Upper lobe of right lung (tissue), 1 donor: ENCODE results near the gene RPS19BP1. TPM values are rescaled to one million over a fixed set of nuclear protein-coding genes. Genes with fewer than 3 reads are reported as not detected.

Experiments
- ATAC-seq: fragments of 200-7000 bp; cut with Tn5 transposase; one replicate; pipeline ENCODE4 v1.9.1; 2020; ENCODE audit warnings: mild to moderate bottlenecking, moderate library complexity
- DNase-seq: peaks from one replicate; pipeline ENCODE4 v3.0.0-alpha.2; 2020
- H3K27ac ChIP-seq: fragments of 200-600 bp; one replicate; pipeline ENCODE4 v1.8.0; 2022
- H3K27me3 ChIP-seq: fragments of 200-600 bp; one replicate; pipeline ENCODE4 v1.8.0; 2022; ENCODE audit warnings: mild to moderate bottlenecking
- H3K36me3 ChIP-seq: fragments of 200-600 bp; one replicate; pipeline ENCODE4 v1.8.0; 2022
- H3K4me1 ChIP-seq: fragments of 200-600 bp; one replicate; pipeline ENCODE4 v1.8.0; 2022
- H3K4me3 ChIP-seq: fragments of 200-600 bp; one replicate; pipeline ENCODE4 v1.8.0; 2022; ENCODE audit warnings: mild to moderate bottlenecking
- H3K9me3 ChIP-seq: fragments of 200-600 bp; one replicate; pipeline ENCODE4 v1.8.0; 2022
- CTCF ChIP-seq: fragments of 200-600 bp; IDR thresholded peaks from one replicate; pipeline ENCODE4 v1.8.0; 2022; ENCODE audit warnings: antibody characterized with exemption
- intact Hi-C: fragments of 100-400 bp; cut with DNase I; formaldehyde crosslinking; loops from one replicate; pipeline ENCODE4 v1.11.0; 2022
- total RNA-seq: library from RNA; stranded (reverse); fragmentation: NEBNext Ultra II Directional; extraction: Animal tissue kit (Norgen Biotek cat#: 25700); gene quantifications from one replicate; pipeline ENCODE4 v1.2.1, GENCODE V29; 2021
- donor health status: DM: no; HTN: yes; CAD: no; lungs with severe emphysema.

The RPS19BP1 gene
- total RNA-seq, 1 donor from 2014 or later = 72.5 TPM

GRCh38 chr22:39502109-39502788 lies 30.3 kb downstream of the RPS19BP1 start, which contains the start of gene MIEF1:
MIEF1 (plus strand) TSS chr22:39502290; CDS start chr22:39511295, 9,005 bp downstream.
- intact Hi-C loops = no loop called here
- no peak for TF ChIP-seq CTCF
- Histone ChIP-seq H3K4me3 (peak within 1 kb of the TSS; percentile 98), H3K27ac (peak within 1 kb of the TSS; percentile 85), H3K36me3 (peaks cover 34% of the 10 kb centered on the region), H3K27me3 (no peaks in the 10 kb centered on the region), H3K4me1 (peaks cover 31% of the 10 kb centered on the region), H3K9me3 (no peaks in the 10 kb centered on the region)
- DNase-seq (peak; percentile 99), ATAC-seq (peak; percentile 99)

GRCh38 chr22:39501644-39502108 lies 30.9 kb downstream of the RPS19BP1 start:
- peak overlapping the region; percentile 85 for H3K27ac ChIP-seq
- H3K27me3 ChIP-seq = no peaks in the 10 kb centered on the region
- peaks cover 32% of the 10 kb centered on the region for H3K4me1 ChIP-seq
- intact Hi-C loops = no loop called here
- no peaks in the 10 kb centered on the region for H3K9me3 ChIP-seq
- TF ChIP-seq CTCF = no peak
- ATAC-seq (no peak), DNase-seq (no peak)
- peak overlapping the region; percentile 98 for H3K4me3 ChIP-seq
- H3K36me3 ChIP-seq = peaks cover 29% of the 10 kb centered on the region

GRCh38 chr22:39500101-39500500 lies 32.4 kb downstream of the RPS19BP1 start:
- Histone ChIP-seq H3K4me3 (no peak overlapping the region), H3K4me1 (peaks cover 44% of the 10 kb centered on the region), H3K36me3 (peaks cover 14% of the 10 kb centered on the region), H3K27ac (no peak overlapping the region), H3K9me3 (no peaks in the 10 kb centered on the region), H3K27me3 (no peaks in the 10 kb centered on the region)
- DNase-seq (no peak), ATAC-seq (no peak)
- intact Hi-C loops = no loop called here
- TF ChIP-seq CTCF = no peak

GRCh38 chr22:39498802-39499201 lies 33.7 kb downstream of the RPS19BP1 start:
- no peak overlapping the region for H3K4me3 ChIP-seq
- DNase-seq = no peak
- H3K4me1 ChIP-seq = peaks cover 37% of the 10 kb centered on the region
- no peak for TF ChIP-seq CTCF
- intact Hi-C loops = loop anchor here (5.0 kb wide), 1 partner anchor 33 kb away; the partner anchor contains the start of gene RPS19BP1
- ATAC-seq = no peak
- no peaks in the 10 kb centered on the region for H3K27me3 ChIP-seq
- H3K9me3 ChIP-seq = no peaks in the 10 kb centered on the region
- H3K27ac ChIP-seq = no peak overlapping the region
- peaks cover under 1% of the 10 kb centered on the region for H3K36me3 ChIP-seq

- no peak overlapping the region for H3K4me3 ChIP-seq
- DNase-seq (no peak), ATAC-seq (no peak)
- no peak for TF ChIP-seq CTCF
- H3K4me1 ChIP-seq = peaks cover 37% of the 10 kb centered on the region
- H3K9me3 ChIP-seq = no peaks in the 10 kb centered on the region
- intact Hi-C loops = loop anchor here (5.0 kb wide), 1 partner anchor 34 kb away; the partner anchor contains the start of gene RPS19BP1
- H3K27ac ChIP-seq = no peak overlapping the region
- H3K27me3 ChIP-seq = no peaks in the 10 kb centered on the region
- H3K36me3 ChIP-seq = no peaks in the 10 kb centered on the region
Observed at GRCh38 chr22:39498368-39498767, 34.2 kb downstream of the RPS19BP1 start.
